Neuronal stem cell (in vitro differentiated cells): ENCODE results near the gene DCPS. TPM values are rescaled to one million over a fixed set of nuclear protein-coding genes. Genes with fewer than 3 reads are reported as not detected.
A peak's percentile ranks its signal among the peaks of the same experiment; 100 is the strongest.
"Not testable (repeated sequence)": the region's sequence is repeated elsewhere in the genome, so short reads cannot be mapped to it uniquely, and the experiment has no call there.

ENCODE experiments used
- DNase-seq: peaks from one replicate; pipeline ENCODE4 v3.0.0-alpha.2; 2013; ENCODE audit warnings: low spot score
- H2AFZ ChIP-seq: one replicate; pipeline ENCODE4 v1.6.1; 2013; ENCODE audit warnings: mild to moderate bottlenecking, low read length, inconsistent platforms
- H2AK5ac ChIP-seq: 2 replicates; pipeline ENCODE4 v1.6.1; 2013; ENCODE audit warnings: low read depth, mild to moderate bottlenecking, inconsistent platforms, low read length, moderate library complexity, mixed read lengths
- H2BK120ac ChIP-seq: 2 replicates; pipeline ENCODE4 v1.6.1; 2013; ENCODE audit warnings: low read depth, mild to moderate bottlenecking, inconsistent platforms, low read length, moderate library complexity, mixed read lengths
- H2BK12ac ChIP-seq: one replicate; pipeline ENCODE4 v1.6.1; 2013; ENCODE audit warnings: low read length, inconsistent platforms
- H2BK15ac ChIP-seq: 2 replicates; pipeline ENCODE4 v1.6.1; 2013; ENCODE audit warnings: mild to moderate bottlenecking, low read length, inconsistent platforms, mixed read lengths
- H2BK5ac ChIP-seq: one replicate; pipeline ENCODE4 v1.6.1; 2013; ENCODE audit warnings: inconsistent platforms, mild to moderate bottlenecking, low read length, moderate library complexity
- H3K14ac ChIP-seq: one replicate; pipeline ENCODE4 v1.6.1; 2013; ENCODE audit warnings: low read length, inconsistent platforms
- H3K18ac ChIP-seq: 2 replicates; pipeline ENCODE4 v1.6.1; 2013; ENCODE audit warnings: low read length, inconsistent platforms
- H3K23ac ChIP-seq: 2 replicates; pipeline ENCODE4 v1.6.1; 2013; ENCODE audit warnings: low read depth, mild to moderate bottlenecking, mixed read lengths, low read length, inconsistent platforms; ENCODE audit not compliant: poor library complexity
- H3K27ac ChIP-seq: replicated peaks from 3 replicates; pipeline ENCODE4 v1.5.1; 2013; ENCODE audit warnings: low read length, inconsistent platforms
- H3K27me3 ChIP-seq, 3 experiments: 2 replicates each; pipeline ENCODE4 v1.6.1; 2013; ENCODE audit warnings: low read length in 3 of 3, mild to moderate bottlenecking in 2 of 3, inconsistent platforms in 1 of 3, low read depth in 1 of 3, mixed read lengths in 1 of 3, moderate library complexity in 1 of 3; ENCODE audit not compliant: control insufficient read depth in 3 of 3, insufficient read depth in 3 of 3
- H3K36me3 ChIP-seq, 2 donors: replicated peaks in 1 of 2; 2 replicates each; pipeline ENCODE4 v1.6.1; 2013; ENCODE audit warnings: low read length in 2 of 2; ENCODE audit not compliant: control insufficient read depth in 2 of 2, insufficient read depth in 2 of 2
- H3K4ac ChIP-seq: 2 replicates; pipeline ENCODE4 v1.6.1; 2013; ENCODE audit warnings: inconsistent platforms, mild to moderate bottlenecking, low read length, moderate library complexity
- H3K4me1 ChIP-seq, 2 donors: 1 replicate in 1 of 2; 2 replicates in 1 of 2; pipeline ENCODE4 v1.6.1; 2013; ENCODE audit warnings: low read length in 2 of 2, low read depth in 1 of 2; ENCODE audit not compliant: control insufficient read depth in 2 of 2, insufficient read depth in 1 of 2
- H3K4me2 ChIP-seq: one replicate; pipeline ENCODE4 v1.6.1; 2013; ENCODE audit warnings: mild to moderate bottlenecking, low read length, inconsistent platforms; ENCODE audit not compliant: insufficient read depth, poor library complexity, severe bottlenecking
- H3K4me3 ChIP-seq, 2 donors: 2 replicates each; pipeline ENCODE4 v1.5.1; 2013; ENCODE audit warnings: low read length in 2 of 2, mild to moderate bottlenecking in 2 of 2, inconsistent platforms in 1 of 2, moderate library complexity in 1 of 2
- H3K79me1 ChIP-seq: one replicate; pipeline ENCODE4 v1.6.1; 2013; ENCODE audit warnings: low read depth, mild to moderate bottlenecking, inconsistent platforms, low read length, moderate library complexity
- H3K9ac ChIP-seq: one replicate; pipeline ENCODE4 v1.6.1; 2013; ENCODE audit warnings: mild to moderate bottlenecking, low read depth, low read length, inconsistent platforms; ENCODE audit not compliant: poor library complexity
- H3K9me3 ChIP-seq, 2 donors: replicated peaks in 1 of 2; 2 replicates each; pipeline versions ENCODE3 to v1.6.1; 2013; ENCODE audit warnings: low read length in 2 of 2, mild to moderate bottlenecking in 2 of 2, inconsistent platforms in 1 of 2, low read depth in 1 of 2, mixed read lengths in 1 of 2, moderate library complexity in 1 of 2; ENCODE audit not compliant: control insufficient read depth in 2 of 2, insufficient read depth in 1 of 2
- H4K8ac ChIP-seq: one replicate; pipeline ENCODE4 v1.6.1; 2013; ENCODE audit warnings: low read depth, mild to moderate bottlenecking, inconsistent platforms, low read length, moderate library complexity
- H4K91ac ChIP-seq: one replicate; pipeline ENCODE4 v1.6.1; 2013; ENCODE audit warnings: low read length, low read depth, mild to moderate bottlenecking, inconsistent platforms; ENCODE audit not compliant: poor library complexity
- WGBS, 2 donors: extraction: QIAGEN DNeasy Blood & Tissue Kit; methylation state at CpG; one replicate each; pipeline ENCODE4 v1.1.7; 2013; ENCODE audit warnings: missing lambda C conversion rate in 2 of 2, mixed read lengths in 1 of 2; ENCODE audit not compliant: insufficient read length in 2 of 2, insufficient replicate concordance in 1 of 2; ENCODE audit errors: extremely low coverage in 2 of 2; 5-methylcytosine and 5-hydroxymethylcytosine counted together
- polyA plus RNA-seq, 2 experiments: library from polyadenylated mRNA; stranded (reverse); fragments of 200-250 nt; gene quantifications; one replicate each; pipeline ENCODE4 v1.2.3, GENCODE V29; 2013

Gene DCPS, protein sequence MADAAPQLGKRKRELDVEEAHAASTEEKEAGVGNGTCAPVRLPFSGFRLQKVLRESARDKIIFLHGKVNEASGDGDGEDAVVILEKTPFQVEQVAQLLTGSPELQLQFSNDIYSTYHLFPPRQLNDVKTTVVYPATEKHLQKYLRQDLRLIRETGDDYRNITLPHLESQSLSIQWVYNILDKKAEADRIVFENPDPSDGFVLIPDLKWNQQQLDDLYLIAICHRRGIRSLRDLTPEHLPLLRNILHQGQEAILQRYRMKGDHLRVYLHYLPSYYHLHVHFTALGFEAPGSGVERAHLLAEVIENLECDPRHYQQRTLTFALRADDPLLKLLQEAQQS
- 21.3 TPM for polyA plus RNA-seq (2013, experiment 1 of 2)
- 21.8 TPM for polyA plus RNA-seq (2013, experiment 2 of 2)

DNA sequence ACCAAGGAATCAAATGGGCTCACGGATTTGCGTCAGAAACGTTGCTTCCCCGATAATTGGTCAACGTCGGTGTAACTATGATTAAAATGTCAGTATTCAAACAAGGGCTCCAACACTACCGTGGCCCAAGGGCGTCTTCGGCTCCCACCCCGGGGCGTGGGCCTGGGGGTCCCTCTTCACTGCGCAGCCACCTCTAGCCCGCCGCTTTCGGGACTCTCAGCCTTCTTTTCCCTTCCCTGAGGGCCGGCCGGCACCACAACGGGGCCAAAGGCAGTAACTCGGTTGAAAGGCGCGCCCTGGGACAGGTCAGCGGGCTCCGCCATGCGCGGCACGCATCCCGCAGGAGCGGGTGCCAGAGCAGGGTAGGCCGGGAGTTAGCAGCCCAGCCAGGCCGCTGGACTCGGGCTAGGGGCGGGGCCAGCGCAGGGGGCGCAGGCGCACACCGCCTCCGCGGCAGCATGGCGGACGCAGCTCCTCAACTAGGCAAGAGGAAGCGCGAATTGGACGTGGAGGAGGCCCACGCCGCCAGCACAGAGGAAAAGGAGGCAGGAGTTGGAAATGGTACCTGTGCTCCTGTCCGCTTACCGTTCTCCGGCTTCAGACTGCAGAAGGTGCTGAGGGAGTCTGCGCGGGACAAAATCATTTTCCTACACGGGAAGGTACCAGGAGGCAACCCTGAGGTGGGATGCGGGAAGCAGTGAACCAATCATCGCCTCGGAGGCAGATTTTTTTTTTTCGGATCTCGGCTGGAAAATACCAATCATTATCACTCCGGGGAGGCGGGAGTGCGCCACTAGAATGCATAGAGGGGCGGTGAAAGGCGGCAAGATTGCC is at the start of gene DCPS:
TSS of gene DCPS (plus strand) at position 438 of the 834 bp plus-strand sequence. CDS start at position 459, 21 bp downstream.
- no peaks in the 10 kb centered on the region for H3K27me3 ChIP-seq
- no CpG with 5 or more reads among the region's 61 CpGs for WGBS, 2 donors
- peak within 1 kb of the TSS; percentile 61 for H3K4me2 ChIP-seq
- peak within 1 kb of the TSS; percentile 97 for H2AFZ ChIP-seq
- H4K91ac ChIP-seq, result no peak within 1 kb of the TSS
- no peak within 1 kb of the TSS for H2BK120ac ChIP-seq
- peak within 1 kb of the TSS; percentile 81 for H3K27ac ChIP-seq
- H2BK5ac ChIP-seq, result peak within 1 kb of the TSS; percentile 61
- H3K18ac ChIP-seq, result peak within 1 kb of the TSS; percentile 99
- H2BK12ac ChIP-seq, result no peak within 1 kb of the TSS
- H2AK5ac ChIP-seq, result no peak within 1 kb of the TSS
- no peaks in the 10 kb centered on the region for H3K79me1 ChIP-seq
- H3K9me3 ChIP-seq, result no peaks in the 10 kb centered on the region
- H3K36me3 ChIP-seq, result peaks cover 4 to 31% of the 10 kb centered on the region in 2 donors
- peak within 1 kb of the TSS; percentile 100 for H4K8ac ChIP-seq
- peak within 1 kb of the TSS; percentile 87 to 89 for H3K4me3 ChIP-seq
- H2BK15ac ChIP-seq, result no peak within 1 kb of the TSS
- peak within 1 kb of the TSS; percentile 96 for H3K23ac ChIP-seq
- DNase-seq, result peak; percentile 86
- no peak within 1 kb of the TSS for H3K14ac ChIP-seq
- peaks cover 4 to 10% of the 10 kb centered on the region in 2 donors for H3K4me1 ChIP-seq
- H3K4ac ChIP-seq, result no peak within 1 kb of the TSS
- H3K9ac ChIP-seq, result peak within 1 kb of the TSS; percentile 92

DNA sequence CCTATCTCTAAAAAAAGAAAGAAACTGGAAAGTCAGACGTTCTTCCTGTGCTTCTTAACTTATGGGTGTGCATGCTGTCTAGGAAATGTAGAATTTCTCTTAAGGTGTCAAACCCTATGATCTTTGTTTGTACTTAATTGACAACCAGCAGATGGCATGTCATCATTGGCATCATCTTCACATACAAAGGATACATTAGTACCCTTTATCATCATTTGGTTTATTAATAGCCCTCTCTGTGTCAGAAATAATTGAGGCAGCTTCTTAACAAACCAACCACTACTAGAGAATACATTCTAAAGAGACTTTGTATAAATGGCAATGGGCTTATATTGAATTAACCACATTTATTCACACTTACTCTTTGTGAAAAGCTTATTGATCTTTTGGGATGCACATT is 49.0 kb upstream of the DCPS start:
- H3K4me1 ChIP-seq, result no peaks in the 10 kb centered on the region
- H3K4me3 ChIP-seq, result no peak overlapping the region
- H2BK5ac ChIP-seq, result no peak overlapping the region
- no peak overlapping the region for H2BK15ac ChIP-seq
- no peak overlapping the region for H2AK5ac ChIP-seq
- H3K9ac ChIP-seq, result no peak overlapping the region
- no CpG with 5 or more reads among the region's 1 CpG for WGBS, 2 donors
- H4K8ac ChIP-seq, result no peak overlapping the region
- H3K18ac ChIP-seq, result no peak overlapping the region
- H3K36me3 ChIP-seq, result peaks cover 17 to 69% of the 10 kb centered on the region in 2 donors
- H2BK12ac ChIP-seq, result no peak overlapping the region
- no peak for DNase-seq
- H2AFZ ChIP-seq, result no peak overlapping the region
- no peak overlapping the region for H4K91ac ChIP-seq
- no peaks in the 10 kb centered on the region for H3K9me3 ChIP-seq
- no peak overlapping the region for H3K4me2 ChIP-seq
- no peak overlapping the region for H3K23ac ChIP-seq
- H3K79me1 ChIP-seq, result no peaks in the 10 kb centered on the region
- no peak overlapping the region for H2BK120ac ChIP-seq
- no peak overlapping the region for H3K4ac ChIP-seq
- no peak overlapping the region for H3K27ac ChIP-seq
- H3K14ac ChIP-seq, result no peak overlapping the region
- H3K27me3 ChIP-seq, result no peaks in the 10 kb centered on the region

DNA sequence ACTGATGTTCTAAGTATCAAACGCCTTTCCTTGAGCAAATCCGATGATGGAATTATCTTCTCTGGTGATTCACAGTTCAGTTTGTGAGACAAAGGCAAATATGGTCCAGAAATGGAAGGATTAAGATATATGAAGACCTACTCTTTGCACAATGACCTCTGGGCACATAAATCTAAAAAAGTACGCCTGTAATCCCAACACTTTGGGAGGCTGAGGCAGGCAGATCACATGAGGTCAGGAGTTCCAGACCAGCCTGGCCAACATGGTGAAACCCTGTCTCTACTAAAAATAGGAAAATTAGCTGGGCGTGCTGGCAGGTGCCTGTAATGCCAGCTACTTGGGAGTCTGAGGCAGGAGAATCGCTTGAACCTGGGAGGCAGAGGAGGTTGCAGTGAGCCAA is 48.4 kb upstream of the DCPS start:
- no CpG with 5 or more reads among the region's 5 CpGs for WGBS, 2 donors
- not testable (repeated sequence) for H2AK5ac ChIP-seq

DNA sequence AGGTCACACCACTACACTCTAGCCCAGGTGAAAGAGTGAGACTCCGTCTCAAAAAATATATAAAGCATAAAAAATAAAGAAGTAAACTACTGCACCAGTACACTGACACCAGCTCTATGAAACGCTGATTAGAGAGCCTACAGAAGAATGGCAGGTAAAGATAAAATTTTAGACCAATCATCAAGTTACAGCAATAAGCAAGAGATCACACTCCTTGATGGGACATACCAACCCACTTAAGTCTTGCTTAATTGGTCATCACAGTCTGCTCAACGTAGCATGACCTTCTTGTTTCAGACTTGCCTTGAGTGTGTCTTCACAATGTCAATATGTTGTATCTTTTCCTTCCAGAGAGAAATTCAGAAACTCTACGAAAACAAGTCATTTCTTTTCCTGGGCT is 47.6 kb upstream of the DCPS start:
- Histone ChIP-seq H3K27ac (no peak overlapping the region), H2BK15ac (no peak overlapping the region), H3K9me3 (no peaks in the 10 kb centered on the region), H3K23ac (no peak overlapping the region), H3K36me3 (peaks cover 17 to 77% of the 10 kb centered on the region in 2 donors), H3K27me3 (no peaks in the 10 kb centered on the region), H2BK120ac (no peak overlapping the region), H4K8ac (no peak overlapping the region), H3K4me3 (no peak overlapping the region), H4K91ac (no peak overlapping the region), H2AFZ (no peak overlapping the region), H3K4me1 (no peaks in the 10 kb centered on the region), H3K14ac (no peak overlapping the region), H3K9ac (no peak overlapping the region), H3K79me1 (no peaks in the 10 kb centered on the region), H2AK5ac (no peak overlapping the region), H2BK5ac (no peak overlapping the region), H2BK12ac (no peak overlapping the region), H3K18ac (no peak overlapping the region), H3K4ac (no peak overlapping the region), H3K4me2 (no peak overlapping the region)
- DNase-seq, result no peak
- WGBS, 2 donors, result no CpG with 5 or more reads among the region's 4 CpGs

More for the DNA sequence above, 48.4 kb upstream of the DCPS start:
- not testable (repeated sequence) for H3K4me3 ChIP-seq, H4K8ac ChIP-seq, H3K9me3 ChIP-seq, H2AFZ ChIP-seq, H4K91ac ChIP-seq, DNase-seq, H3K18ac ChIP-seq, H2BK12ac ChIP-seq, H3K27ac ChIP-seq, H3K79me1 ChIP-seq, H3K14ac ChIP-seq, H3K4ac ChIP-seq, H3K4me2 ChIP-seq, H3K23ac ChIP-seq, H3K4me1 ChIP-seq, H2BK15ac ChIP-seq, H3K9ac ChIP-seq, H3K27me3 ChIP-seq, H2BK120ac ChIP-seq, H2BK5ac ChIP-seq
- peaks cover 17 to 73% of the 10 kb centered on the region in 2 donors for H3K36me3 ChIP-seq
